ENCODE results near the gene SRPRB.
A peak's percentile ranks its signal among the peaks of the same experiment; 100 is the strongest.

SRPRB gene

DNA sequence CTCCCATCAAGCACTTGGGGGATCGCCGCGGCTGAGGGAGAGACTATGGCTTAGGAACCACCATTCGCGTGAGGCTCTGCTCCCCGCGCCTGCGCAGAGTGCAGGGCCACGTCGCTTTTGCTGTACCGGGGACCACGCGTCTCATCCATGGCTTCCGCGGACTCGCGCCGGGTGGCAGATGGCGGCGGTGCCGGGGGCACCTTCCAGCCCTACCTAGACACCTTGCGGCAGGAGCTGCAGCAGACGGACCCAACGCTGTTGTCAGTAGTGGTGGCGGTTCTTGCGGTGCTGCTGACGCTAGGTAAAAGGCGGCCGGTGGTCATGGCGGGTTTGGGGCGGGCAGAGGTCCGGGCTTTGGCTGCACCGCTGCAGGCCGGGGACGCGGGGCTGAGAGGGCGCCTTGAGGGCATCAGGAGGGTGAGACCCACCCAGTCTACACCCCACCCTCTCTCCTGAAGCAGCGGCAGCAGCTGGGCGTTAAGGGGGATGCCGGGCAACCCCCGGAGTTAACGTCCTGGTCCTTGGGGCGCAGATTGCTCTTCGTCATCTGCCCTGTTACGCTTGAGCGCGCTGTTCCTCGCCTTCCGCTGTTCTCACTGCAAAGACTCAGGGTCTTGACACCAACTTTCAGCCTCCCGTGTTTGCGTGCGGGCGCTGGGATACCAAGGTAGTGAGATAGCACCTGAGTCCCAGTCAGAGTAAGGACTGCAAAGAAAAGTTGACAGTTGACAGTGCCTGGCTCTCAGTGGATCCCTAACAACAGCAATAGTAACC, at the start of gene SRPRB:
Gene SRPRB, plus strand, starts transcription at position 114 of the 774 bp plus-strand sequence. Its CDS starts 34 bp downstream, at position 148.
- DNase-seq (ENCODE audit: low spot score) = peak; percentile 97

DNA sequence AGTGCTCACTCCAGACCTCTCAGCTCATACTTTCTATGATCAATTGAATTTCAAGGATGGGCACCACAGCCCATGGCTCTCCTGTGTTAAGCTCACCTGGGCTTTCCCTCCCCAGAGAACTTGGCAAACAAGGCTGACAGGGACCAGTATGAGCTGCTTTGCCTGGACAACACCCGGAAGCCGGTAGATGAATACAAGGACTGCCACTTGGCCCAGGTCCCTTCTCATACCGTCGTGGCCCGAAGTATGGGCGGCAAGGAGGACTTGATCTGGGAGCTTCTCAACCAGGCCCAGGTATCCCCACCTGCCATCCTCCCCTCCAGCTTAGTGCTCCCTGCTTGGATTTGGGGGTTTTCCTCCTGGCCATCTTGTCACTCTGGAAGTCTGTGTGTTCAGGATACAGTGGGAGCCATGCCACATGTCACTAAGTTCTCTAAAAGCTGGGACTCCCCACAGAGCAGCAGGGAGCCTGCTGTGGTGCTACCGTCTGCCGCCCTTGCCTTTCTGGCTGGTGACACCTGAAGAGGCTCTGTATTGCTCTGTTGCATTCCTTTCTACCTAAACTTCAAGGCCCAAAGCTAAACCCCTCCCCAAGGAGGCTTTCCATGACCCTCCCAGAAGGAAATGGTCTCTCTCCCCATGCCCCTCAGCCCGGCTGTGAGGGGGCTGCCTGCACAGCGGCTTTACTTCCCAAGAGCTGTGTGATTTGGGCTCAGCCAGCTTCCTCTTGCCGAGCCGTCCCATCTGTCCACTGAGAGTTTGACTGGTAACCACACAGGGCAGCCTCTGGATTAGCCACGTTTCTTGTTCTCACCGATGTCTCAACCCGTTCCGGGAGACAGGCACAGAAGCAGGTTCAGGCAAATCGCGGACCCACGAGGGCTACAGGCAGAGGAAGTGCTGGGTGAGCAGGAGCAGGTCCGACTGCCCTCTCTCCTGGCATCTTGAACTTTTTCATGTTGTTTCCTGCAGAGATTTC, 48.6 kb upstream of the SRPRB start:
- DNase-seq (ENCODE audit: low spot score) = no peak

DNA sequence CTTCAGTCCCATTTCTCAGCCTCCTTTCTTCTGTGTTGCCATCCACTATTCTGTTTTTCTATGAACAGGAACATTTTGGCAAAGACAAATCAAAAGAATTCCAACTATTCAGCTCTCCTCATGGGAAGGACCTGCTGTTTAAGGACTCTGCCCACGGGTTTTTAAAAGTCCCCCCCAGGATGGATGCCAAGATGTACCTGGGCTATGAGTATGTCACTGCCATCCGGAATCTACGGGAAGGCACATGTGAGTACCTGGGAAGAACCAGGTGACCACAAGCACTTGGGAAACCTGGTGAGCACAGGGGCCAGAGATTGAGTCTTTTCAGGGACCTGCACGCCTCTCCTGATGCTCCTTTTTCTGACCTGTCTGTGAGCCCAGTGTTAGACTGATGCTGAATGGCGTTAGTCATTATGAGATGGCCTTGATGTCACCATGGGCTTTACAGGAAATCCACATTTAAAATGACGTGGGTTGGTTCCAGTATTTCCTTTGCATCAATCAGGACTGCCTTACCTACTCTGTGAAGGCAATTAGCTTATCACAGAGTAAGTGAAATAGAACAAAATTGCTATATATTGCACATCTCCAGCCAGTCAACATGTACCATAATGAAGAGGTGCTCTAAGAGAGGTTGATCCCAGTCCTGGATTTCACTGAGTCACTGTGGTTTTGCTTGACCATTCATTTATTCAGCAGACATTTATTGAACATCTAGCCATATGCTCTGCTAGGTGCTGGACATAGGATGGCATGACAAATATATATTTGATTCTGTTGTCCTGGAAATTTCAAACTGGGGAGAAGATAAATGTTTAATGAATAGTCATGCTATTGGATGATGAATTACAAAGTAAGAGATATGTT, 47.7 kb upstream of the SRPRB start:
- no peak for DNase-seq (ENCODE audit: low spot score)

- DNase-seq (ENCODE audit: low spot score) = no peak
Observed at GRCh38 chr3:133758568-133758928, 47.1 kb upstream of the SRPRB start.

DNA sequence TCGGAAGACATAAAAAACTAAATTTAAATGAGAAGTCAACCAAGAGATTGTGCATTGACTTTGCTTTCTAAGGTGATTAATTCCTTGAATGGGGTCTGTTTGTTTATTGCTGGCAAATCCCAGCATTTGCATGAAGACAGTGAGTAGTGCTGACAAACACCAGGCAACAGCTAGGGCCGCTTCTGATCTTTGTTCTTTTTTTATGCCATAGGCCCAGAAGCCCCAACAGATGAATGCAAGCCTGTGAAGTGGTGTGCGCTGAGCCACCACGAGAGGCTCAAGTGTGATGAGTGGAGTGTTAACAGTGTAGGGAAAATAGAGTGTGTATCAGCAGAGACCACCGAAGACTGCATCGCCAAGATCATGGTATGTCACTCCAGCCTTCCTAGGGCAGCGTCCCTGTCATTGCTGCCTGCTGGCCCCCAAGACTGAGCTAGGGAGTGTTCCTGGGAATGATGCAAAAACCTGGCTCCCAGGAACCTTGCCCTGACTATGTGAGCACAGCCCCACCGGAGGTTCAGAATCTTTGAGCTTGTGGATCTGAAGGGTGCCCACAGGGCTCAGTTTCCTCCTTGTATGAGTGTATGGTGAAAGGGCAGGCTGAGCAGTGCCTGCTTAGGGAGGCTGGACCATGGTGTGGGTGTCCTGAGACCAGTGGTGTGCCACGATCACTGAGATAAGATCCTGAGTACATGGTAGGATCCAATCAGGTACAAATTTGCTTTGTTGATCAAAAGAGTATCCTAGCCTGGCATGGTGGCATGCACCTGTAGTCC, 46.5 kb upstream of the SRPRB start:
- DNase-seq (ENCODE audit: low spot score) = no peak

- no peak for DNase-seq (ENCODE audit: low spot score)
Observed at GRCh38 chr3:133759740-133760305, 45.8 kb upstream of the SRPRB start.

DNA sequence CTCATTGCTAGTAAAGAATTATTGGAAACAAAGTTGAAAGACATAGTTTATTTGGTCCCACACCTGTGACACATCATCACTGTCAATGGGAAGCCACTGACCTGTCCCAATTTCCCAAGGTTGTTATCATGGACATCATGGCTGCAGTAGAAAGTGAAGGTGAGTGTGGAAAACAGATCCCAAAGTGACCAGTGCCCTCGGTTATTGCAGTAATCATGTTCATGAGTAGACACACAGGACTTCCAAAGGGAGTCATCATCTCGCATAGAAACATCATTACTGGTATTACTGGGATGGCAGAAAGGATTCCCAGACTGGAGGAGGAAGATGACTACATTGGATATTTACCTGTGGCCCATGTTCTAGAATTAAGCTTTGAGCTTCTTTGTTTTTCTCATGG, 44.7 kb upstream of the SRPRB start:
- DNase-seq (ENCODE audit: low spot score) = no peak

GRCh38 chr3:133761605-133762484, 43.8 kb upstream of the SRPRB start:
- no peak for DNase-seq (ENCODE audit: low spot score)

DNA sequence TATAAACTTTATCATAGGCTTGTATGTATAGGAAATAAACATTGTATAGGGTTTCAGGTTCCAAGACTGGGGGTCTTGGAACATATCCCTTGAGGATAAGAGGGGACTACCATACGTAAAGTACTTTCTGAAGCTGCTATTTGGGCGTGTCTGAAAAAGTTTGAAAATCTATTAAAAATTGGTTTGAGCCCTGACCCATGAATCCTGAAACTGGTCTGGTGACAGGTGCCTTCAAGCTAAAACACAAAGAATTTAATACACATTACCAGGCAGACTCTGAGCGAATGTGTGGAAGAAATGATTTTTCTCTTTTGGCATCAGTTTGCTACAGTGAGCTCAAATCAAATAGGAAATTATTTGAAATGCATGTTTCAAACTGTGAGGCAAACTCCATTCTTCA, 43.1 kb upstream of the SRPRB start:
- DNase-seq (ENCODE audit: low spot score) = no peak

DNA sequence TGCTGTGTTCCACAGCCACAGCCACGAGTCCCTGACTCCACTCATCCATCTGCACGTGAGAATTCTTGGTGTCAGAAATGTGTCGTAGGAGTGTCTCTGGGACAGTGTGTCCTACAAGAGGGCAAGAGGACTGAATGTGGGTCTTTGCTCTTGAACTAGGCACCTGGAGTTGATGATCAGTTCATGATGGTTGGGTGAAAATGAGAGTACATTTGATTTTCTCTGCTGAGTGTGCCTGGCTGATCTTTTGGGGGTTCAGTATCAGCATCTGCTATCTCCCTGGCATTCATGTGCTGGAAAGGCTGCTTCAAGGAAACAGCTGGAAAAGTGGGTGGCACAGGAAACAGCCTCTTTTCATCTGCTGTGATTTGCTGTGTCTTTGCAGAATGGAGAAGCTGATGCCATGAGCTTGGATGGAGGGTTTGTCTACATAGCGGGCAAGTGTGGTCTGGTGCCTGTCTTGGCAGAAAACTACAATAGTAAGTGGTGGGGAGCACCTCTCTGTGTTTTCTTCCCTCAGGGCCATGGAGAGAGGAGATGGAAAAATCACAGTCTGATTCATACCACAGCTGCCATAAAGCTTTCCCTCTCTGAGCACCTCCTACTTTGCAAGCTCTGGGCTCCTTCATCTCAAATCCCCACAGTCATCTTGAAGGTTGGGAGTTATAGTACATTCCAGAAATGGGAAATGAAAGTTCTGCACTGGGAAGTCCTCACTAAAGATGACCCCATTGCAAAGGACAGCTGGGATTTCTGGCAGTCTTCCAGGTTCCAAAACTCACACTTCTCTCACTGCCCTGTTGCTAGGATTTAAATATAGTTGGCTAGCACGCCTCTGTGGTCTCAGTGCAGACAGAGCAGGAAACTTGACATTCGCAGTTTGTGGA, 41.6 kb upstream of the SRPRB start:
- no peak for DNase-seq (ENCODE audit: low spot score)

DNA sequence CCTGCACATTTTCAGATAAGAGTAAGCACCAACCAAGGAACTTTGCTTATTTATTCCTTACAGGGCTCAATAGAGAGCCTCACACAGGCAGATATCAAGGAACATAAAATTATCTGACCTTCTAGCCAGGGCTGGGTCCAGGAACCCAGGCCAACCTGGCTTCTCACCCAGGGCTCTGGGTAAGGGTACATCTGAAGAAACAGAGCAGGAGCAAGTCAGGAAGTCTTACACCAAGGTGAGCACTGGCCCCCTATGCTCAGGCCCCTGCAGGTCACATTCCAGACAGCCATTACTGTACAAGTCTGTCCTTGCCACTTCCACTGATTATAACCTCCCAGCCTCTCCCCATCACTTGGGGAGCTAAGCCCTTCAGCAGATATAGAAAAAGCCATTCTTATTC, 40.4 kb upstream of the SRPRB start:
- DNase-seq (ENCODE audit: low spot score) = no peak

GRCh38 chr3:133767607-133768006, 38.0 kb upstream of the SRPRB start:
- no peak for DNase-seq (ENCODE audit: low spot score)

DNA sequence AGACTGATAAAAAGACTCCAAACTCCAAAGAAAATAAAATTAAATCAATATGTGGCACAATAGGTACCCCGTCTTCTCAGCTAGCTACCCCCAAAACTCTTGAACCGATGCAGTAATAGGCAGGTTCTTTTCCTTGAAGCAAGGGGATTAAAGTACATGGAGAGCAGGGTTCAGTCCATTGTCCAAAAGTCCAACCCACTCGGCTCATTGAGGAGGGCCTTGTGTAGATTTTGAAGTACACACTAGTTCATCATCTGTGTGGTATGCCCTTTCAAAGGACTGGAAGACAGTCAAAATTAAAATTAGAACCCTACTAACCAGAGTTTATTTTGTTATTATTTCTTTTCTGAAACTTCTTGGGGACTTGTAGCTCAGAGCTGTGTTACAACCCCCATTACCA, 36.1 kb upstream of the SRPRB start:
- no peak for DNase-seq (ENCODE audit: low spot score)

DNA sequence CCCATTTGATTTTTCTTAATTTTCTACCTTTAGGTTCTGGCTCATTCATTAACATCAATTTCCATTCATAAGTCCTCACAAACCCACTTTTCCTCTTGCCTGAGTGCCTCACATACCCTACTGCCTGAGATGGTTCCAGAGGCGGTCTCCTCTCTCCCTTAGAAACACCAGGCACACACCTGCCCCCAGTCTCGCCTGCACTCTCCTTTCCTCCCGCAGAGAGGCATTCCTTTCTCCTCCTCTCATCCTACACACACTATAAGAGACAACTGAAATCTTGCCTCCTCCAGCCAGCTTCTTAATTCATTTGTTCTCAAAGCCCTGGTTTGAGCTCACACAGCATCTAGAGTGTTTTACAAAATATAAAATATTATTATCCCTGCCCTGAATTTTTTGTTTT, 31.9 kb upstream of the SRPRB start:
- no peak for DNase-seq (ENCODE audit: low spot score)

DNA sequence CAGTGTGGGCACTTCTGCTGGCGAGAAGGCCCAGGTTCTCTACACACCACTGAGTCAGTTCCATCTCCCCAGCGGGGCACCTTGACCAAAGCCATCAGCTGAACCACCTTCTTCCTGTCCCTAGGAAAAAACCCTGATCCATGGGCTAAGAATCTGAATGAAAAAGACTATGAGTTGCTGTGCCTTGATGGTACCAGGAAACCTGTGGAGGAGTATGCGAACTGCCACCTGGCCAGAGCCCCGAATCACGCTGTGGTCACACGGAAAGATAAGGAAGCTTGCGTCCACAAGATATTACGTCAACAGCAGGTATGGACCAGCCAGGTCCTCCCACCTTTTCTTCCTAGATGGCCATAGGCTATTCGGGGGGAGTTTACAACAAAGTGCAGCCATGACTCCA, 30.3 kb upstream of the SRPRB start:
- no peak for DNase-seq (ENCODE audit: low spot score)

DNA sequence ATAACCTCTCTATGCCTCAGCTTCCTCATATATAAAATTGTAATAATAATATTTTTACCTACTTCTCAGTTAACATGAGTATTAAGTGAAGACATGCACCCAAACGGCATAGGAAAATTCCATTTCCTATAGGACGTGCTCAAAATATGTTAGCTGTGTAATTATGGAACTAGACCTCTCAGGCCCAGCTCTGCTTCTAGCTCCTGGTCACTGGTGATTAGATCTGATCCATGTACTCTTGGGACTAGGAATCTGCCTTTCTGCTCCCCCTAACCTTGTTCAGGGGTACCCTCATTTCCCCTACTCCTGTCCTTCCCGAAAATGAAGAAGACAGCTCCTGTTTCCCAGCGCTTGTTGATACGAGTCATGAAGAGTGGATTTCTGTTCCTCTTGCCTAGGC, 29.8 kb upstream of the SRPRB start:
- no peak for DNase-seq (ENCODE audit: low spot score)

DNA sequence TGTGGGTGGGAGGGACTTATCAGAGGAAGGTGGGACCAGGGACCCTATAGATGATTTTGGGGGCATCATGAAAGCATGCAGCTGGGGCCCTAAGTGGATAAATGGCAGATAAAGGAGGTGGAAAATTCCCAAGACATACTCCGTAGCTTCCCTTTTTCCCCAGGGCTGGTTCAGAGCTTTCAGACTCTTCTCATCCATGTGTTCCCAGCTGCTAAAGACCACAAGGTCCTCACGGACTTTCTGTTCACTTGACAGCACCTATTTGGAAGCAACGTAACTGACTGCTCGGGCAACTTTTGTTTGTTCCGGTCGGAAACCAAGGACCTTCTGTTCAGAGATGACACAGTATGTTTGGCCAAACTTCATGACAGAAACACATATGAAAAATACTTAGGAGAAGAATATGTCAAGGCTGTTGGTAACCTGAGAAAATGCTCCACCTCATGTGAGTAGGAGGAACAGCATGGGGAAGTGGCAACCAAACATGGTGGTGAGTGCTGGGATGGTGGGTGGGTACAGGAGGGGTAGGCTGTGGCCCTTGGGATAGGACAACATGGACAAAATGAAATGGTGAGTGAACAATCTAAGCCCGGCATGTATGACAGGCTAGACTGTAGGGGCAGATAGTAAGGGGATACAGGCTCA, 28.7 kb upstream of the SRPRB start:
- DNase-seq (ENCODE audit: low spot score) = no peak

- no peak for DNase-seq (ENCODE audit: low spot score)
Observed at GRCh38 chr3:133777807-133778568, 27.6 kb upstream of the SRPRB start.

All from HuH-7 (cell line).